NCI-H526 treated with DMSO at 0.1 percent for 48 hours (cell line): ENCODE measurements around the gene SBF2.

Experiments used
- DNase-seq: peaks from one replicate; lab custom pipeline; 2025; lab: John Stamatoyannopoulos, UW

Gene SBF2

DNA sequence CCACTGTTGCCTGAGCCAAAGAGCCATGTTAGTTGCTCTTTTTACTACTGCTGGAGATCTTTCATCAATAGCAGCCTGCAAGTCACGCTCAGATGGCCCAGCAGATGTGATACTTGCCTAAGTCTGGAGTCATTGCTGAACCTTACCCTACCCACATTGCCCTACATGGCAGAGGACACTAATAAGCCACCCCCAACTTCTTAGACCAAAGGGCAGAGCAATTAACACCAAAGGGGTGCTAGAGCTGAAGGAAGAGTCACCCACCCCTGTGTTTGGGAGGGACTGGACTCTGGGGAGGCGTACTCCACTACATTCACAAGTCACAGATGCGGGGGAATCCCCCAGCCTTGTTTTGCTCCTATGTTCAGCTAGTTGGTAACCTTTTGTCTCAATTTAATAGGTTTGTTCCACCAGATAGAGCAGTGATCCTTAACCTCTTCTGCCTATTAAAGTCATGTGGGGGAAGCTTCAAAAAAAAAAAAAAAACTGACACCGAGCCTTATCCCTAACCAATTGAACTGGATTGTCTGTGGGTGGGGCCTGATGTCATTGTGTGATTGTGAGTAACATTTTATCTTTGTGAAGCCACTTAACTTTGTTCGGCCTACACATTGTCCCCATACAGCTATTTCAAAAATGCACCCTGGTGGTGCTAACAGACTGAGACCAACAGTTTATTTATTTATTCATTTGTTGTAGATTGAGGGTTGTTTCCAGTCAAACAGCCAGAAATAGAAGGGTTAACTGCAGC is 23.9 kb upstream of the SBF2 start:
- DNase-seq: no peak

DNA sequence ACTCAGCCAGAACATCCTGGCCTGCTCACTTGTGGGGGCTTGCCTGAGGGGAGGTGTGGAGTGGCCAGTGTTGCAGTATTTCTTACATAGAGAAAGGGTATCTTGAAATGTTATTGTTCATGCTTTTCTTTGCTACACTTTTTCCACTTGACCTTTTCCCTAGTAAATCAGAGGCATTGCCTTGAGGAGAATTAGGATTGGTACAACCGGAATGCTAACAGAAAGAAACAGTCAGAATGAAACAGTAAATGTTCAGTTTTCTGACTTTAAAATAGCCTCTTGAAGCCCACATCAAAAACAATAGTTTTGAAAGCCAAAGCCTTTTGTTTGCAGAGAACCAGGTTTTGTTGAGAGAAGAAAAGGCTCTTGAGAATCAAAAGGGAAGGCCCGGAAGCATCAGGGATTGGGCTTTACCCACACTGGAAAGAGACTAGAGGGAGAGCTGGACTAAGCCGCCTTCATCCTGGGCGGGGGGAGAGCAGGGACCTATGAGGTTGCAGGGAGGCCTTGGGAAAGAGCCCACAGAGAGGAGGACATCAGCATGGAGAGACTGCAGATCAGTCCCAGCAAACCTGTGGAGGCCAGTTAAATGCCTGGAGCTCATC is 23.2 kb upstream of the SBF2 start:
- DNase-seq: no peak

DNA sequence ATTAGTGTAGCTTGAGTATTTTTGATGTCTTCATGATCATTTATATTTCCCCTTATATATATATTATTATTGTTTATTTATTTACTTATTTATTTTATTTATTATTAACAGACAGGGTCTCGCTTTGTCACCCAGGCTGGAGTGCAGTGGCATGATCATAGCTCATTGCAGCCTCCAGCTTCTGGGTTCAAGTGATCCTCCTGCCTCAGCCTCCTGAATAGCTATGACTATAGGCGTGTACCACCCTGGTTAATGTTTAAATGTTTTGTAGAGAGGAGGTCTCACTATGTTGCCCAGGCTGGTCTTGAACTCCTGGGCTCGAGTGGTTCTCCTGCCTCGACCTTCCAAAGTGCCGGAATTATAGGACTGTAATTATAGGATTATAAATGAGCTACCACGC is 21.1 kb upstream of the SBF2 start:
- no peak for DNase-seq

DNA sequence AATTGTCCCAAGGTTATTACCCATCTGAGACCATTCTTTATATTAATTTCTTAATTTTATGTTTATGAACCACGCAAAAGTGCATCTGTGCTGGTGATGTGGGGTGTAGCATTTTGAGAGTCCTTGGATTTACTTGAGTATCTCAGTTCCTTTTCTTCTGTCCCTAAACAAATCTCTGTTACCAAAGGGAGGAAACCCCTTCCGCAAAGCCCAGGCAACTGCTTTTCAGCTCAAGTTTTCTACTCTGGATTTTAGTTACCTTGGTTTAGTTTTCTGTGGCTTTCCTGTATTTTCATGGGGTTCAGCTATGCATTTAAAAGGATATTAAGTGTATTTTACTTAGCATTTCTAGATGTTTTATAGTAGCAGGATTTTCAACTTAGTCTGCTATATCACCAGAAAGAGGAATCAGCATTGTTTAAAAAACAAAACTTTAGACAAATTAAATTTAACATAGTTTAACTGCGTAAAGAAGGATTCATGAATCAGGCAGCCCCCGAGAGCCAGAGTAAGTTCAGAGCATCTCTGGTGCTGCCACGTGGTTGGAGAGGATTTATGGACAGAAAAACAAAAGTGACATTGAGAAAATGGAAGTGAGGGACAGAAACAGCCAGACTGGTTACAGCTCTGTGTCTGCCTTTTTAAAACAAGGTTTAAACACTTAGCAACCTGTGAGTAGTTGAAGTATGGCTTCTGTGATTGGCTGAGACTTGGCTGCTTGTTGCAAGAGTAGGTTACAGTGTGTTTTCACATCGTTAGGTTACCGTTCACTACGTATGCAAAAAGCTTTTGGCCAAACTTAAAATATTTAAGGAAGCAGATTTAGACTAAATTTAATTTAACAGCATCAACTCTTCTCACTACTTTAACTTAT is 20.4 kb upstream of the SBF2 start:
- DNase-seq: peak; percentile 71

DNA sequence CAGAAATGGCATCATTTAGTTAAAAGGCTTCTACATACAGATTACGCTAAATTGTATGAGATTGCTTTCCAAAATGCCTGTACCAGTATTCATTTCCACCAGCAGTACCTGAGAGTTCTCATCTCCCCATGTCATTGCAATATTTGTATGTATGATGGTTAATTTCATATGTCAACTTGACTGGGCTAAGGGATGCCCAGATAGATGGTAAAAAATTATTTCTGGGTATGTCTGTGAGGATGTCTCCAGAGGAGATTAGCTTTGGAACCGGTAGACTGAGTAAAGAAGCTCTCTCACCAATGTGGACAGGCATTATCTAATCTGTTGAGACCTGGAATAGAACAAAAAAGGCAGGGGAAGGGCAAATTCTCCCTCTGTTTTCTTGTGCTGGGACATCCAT is 17.8 kb upstream of the SBF2 start:
- no peak for DNase-seq

DNA sequence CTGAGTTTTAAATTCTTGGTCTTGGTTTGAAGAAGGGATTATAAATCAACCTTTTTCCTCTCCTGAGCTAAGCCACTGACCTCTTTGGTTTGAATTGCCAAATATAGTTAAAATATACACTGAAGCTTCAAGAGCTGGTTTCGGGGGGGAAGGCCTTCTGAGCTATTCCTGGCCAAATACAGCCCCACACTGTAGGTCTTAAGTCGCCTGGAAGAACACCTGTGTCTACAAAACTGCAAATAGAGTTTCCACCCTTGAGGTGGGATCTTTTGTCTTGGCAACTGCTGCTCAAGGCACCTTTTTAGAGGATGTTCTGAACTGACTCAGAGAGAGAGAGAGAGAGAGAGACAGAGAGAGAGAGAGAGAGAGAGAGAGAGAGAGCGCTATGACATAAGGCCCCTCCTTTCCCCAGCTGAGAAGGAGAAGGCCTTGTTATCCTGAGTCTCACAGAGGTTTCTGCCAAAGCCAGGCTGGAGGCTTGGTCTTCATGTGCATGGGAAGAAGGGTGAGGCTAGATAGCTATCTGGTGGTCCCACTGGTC is 16.4 kb upstream of the SBF2 start:
- DNase-seq: no peak

DNA sequence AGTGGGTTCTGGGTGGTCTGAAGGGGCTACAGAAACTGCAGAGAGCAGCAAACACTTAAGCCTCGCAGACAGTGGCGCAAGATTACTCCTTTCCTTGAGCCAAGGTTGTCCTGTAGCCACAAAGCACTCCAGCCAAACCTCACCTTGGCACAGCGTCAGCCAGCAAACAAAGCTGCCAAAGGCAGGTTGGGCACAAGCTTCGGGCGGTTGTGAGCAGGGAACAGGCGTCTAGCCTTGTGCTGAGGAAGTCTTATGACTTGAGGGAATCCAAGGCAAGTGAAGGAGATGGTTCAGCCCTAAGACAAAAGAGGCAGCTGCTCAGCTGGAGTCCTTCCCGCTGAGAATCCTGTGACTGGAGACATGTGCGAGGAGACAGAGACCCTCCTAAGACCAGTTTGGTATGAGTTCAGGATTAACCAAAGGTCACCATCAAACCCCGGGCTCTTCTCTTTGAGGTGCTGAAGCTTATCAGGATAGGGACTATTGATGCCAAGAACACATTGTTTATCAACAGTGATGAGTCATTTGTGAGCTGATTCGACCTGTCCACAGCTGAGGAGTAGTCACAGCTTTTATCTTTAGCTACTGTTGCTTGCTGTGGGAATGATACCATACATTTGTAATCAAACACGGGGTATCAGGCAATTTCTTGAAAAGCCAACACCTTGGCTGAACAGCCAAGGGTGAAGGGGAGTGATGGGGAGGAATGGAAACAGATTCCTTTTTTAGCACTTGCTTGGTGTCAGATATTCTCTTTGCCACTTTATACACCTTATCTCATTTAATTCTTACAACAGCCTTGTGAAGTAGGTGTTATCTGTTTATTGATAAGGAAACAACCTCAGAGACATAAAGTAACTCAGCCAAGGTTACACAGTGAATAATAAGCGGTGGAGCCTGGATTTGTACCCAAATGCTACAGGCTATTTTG is 15.4 kb upstream of the SBF2 start:
- no peak for DNase-seq

DNA sequence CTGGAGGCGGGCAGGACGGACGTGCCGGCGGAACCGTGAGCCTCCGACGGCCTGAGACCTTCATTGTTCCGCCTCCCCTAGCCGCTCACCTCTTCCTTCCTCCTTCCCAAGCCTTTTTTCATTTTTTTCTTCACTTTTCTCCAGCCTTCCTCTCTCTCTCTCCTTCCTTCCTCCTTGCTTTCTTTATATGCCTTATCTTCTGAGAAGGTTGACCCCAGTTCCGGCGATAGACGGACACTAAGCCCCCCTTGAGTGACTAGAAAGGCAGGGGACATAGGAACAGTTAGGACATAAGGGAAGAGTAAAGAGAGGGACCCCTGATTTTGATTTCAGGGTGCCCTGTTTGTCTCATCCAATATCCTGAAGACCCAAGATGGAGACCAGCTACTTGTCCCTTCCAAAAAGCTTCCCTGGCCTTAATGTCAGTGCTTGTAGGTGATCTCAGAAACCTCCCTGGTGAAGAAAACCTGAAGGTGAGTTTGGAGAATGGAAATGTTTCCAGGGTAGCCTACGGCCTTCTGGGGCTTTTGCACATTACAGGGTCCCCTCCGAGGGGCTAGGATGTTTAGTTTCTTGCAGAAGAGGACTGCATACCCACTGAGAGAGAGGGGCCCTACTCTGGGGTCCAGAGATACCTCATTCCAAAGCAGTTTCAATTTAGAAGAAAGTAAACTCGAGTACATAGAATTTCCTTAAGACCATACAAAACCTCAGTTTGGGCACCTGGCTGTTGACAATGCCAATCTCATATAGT is 14.4 kb upstream of the SBF2 start:
- no peak for DNase-seq

DNA sequence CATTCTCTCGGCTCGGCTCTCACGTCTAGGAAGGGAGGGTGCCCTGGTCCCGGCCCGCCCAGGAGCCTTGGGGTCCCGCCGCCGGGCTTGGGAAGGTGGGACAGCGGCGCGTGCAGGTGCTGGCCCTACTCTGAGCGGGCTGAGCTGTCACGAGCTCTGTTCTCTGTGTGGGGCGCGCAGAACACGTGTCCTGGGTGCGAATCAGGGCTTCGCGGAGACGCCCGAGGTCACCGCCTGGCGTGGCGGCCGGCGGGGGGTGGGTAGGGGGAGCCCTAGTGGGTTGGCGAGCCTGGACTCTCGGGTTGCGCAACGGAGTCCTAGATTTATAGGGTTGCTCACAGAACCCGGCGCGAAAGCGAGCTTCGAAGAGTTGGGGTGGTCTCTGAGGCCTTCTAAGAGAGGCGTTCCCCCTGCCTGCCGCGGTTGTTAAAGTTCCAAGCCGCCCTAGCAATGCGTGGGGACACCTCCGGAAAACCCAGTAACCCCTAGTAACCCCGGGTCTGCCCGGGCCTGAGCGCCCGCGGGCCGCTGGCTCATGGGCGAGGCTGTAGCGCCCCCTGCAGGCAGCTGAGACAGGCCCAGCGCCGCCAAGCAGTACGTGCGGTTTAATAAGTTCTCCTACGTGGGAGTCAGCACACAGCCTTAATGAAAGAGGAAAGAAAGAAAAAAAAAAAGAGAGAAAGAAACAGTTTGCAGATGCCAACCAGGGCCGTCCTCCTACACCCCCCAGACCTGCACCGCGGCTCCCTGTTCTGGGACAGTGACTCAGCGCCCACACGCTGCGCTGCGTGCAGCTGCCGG is 13.6 kb upstream of the SBF2 start:
- DNase-seq: peak; percentile 76

DNA sequence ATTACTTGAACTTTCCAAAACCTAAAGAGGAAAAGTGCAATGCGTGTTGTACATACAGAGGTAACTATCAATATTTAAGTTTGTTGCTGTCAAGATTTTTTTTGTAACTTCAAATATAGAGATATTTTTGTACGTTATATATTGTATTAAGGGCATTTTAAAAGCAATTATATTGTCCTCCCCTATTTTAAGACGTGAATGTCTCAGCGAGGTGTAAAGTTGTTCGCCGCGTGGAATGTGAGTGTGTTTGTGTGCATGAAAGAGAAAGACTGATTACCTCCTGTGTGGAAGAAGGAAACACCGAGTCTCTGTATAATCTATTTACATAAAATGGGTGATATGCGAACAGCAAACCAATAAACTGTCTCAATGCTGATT is 13.0 kb upstream of the SBF2 start:
- peak; percentile 57 for DNase-seq

DNA sequence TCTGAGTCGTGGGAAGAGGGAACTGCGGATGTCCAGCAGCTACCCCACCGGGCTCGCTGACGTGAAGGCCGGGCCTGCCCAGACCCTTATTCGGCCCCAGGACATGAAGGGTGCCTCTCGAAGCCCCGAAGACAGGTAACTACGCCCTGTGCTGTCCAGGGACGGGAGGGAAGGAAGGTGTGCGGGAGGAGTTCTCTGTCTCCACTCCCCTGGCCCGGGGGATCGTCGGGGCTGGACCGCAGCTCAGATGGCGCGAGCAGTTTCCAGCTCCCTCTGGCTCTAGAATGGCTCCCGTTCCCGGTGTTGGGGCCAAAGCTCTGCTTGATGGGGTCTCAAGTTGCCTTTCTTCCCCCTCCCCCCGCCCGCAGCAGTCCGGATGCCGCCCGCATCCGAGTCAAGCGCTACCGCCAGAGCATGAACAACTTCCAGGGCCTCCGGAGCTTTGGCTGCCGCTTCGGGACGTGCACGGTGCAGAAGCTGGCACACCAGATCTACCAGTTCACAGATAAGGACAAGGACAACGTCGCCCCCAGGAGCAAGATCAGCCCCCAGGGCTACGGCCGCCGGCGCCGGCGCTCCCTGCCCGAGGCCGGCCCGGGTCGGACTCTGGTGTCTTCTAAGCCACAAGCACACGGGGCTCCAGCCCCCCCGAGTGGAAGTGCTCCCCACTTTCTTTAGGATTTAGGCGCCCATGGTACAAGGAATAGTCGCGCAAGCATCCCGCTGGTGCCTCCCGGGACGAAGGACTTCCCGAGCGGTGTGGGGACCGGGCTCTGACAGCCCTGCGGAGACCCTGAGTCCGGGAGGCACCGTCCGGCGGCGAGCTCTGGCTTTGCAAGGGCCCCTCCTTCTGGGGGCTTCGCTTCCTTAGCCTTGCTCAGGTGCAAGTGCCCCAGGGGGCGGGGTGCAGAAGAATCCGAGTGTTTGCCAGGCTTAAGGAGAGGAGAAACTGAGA is 12.2 kb upstream of the SBF2 start:
- peak; percentile 48 for DNase-seq

DNA sequence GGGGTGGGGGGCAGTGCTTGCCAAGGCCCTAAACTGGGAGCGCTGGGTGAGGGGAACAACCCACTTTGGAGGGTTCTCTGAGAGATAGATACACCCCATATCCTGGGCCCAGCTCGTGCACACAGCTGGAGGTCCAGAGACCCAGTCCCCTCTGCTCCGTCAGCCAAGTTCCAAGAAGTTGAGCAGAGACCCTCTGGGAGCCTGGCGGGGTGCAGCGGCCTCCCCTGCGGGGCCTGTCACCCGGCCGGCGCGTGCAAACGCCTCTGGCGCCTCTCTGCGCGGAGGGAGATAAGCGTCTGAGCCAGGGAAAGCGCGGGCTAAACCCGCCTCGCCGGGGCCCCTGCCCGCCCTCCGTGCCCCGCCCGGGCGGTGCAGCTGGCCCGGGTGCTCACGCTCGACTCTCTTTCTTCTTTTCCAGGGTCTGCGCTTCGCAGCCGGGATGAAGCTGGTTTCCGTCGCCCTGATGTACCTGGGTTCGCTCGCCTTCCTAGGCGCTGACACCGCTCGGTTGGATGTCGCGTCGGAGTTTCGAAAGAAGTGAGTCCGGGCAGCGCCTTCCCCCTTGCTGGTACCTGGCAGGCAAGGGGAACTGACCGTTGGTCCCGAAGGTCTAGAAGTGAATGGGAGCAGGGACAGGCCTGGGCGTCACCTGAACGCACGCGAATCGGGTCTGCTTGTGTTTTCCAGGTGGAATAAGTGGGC is 11.4 kb upstream of the SBF2 start:
- DNase-seq: peak; percentile 71

DNA sequence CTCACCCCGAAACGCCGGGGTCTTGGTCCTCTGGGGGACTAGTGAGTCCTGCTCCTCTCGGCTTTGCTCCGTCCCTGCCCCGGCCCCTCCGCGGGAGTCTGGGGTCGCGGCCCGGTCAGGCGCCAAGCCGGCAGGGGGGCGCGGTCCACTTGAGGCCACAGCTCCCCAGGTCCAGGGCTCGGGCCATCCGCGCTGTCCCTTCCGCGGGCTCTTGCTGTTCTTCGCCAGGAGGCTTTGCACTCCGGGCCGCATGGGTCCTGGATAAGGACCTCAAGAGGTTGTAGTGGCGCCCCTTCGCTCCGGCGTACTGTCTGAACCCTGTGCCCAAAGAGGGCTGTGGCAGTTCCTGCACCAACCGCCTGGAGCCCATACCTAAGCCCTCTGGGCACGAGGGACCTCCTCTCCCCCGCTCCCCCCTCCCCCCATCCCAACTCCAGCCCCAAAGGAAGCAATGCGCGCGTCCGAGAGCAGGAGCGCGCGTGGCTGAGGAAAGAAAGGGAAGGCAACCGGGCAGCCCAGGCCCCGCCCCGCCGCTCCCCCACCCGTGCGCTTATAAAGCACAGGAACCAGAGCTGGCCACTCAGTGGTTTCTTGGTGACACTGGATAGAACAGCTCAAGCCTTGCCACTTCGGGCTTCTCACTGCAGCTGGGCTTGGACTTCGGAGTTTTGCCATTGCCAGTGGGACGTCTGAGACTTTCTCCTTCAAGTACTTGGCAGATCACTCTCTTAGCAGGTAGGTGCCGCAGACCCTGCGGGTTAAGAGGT is 10.7 kb upstream of the SBF2 start, which contains the start of gene ADM:
ADM (plus strand) TSS at position 579 of the 767 bp plus-strand sequence. CDS start 628 bp downstream, outside the sequence.
- peak; percentile 78 for DNase-seq

DNA sequence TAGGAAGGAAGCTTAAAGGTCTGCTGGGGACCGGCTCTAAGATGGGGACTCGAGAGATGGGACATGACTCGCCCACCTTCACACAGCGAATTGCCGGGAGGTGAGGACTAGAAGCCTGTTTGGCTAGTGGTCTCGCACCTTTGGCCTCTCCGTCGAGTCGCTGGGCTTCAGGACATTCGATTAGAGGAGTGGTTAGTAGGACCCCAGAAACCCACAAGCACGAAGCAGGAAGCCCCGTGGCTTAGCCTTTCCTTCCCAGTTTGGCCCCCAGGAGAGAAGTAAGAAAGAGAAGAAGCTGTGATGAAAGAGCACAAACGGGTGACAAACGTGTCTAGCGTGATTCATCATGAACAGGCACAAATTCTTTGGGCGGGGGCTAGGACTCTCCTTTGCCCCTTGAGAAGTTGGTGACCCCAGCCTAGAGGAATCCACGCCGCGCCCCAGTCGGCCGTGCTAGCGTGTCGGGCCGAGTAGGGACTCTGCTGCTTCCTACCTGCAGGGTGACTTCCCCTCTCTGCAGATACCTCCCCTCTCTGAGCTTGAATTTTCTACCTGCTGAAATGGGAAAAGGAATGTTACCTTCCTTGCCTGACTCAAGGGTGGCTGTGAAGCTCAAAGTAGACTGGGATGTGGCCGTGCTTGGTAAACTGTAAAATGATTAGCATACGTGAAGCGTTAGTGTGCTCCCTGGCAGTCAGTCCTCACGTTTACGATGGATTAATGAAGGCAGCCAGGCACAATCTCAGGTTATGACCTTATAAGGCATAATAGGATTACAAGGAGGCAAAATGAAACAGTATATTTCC is 9.7 kb upstream of the SBF2 start:
- peak; percentile 86 for DNase-seq

DNA sequence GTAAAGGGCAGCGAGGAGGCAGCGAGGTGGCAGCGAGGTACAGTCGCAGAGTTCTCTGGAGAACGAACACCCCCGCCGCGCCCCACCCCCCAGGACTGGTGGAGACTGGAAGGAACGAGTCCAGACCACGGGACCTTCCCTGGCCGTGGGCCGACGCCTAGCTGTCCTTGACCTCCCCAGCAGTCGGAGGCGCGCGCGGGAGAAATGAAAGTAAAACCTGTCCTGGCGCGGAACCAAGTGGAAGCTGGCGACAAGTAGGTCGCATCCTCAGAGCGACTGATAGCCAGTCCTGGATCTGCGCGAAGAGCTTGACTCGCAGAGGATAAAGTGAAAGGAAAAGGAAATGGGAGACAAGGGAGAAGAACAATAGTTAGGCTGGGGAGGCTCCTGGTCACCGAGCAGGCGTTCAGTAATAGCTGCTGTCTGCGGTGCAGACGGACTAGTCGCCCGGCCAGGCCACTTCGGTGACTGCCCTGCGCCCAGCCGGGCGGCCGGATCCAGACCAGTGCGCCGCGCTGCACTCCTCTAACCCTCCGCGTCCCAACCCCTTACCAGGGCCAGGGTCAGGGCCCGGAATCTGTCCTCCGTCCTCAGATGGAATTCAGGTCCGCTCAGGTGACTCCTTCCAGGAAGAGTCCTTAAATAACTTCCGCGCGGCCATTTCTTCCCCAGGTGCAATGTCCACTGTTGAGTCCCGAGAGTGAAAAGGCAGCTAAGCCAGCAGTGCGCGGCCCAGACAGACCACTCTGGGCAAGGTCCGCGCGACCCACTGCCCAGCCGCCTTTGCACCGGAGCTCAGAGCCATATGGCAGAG is 8.9 kb upstream of the SBF2 start:
- DNase-seq: peak; percentile 63

DNA sequence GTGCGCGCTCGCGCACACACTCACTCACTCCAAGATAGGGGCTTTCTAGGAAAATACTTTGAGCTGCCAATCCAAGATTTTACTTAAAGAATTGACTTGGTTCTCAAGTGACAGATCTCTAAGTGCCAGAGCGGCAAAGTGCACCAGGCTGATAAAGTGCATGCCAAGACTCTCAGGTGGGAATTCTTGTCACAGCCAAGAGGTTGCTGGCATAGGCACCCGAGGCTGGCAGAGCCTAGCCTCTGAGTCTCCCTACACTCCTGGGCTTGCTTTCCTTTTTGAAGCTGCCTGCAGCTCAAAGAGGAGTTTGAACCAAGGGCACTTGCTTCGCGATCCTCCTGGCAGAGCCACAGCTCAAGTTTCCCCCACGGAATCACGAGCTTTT is 8.3 kb upstream of the SBF2 start:
- peak; percentile 63 for DNase-seq
